HEK293 (cell line): Measurements from ENCODE around the gene EARS2.
A peak's percentile ranks its signal among the peaks of the same experiment; 100 is the strongest.

ENCODE experiments used
- CTCF ChIA-PET: fragments of 350-600 bp; formaldehyde crosslinking; extraction: SDS; loops from one replicate; lab custom pipeline; 2021; ENCODE audit warnings: antibody characterized with exemption; lab: Yijun Ruan, JAX
- POLR2A ChIA-PET: fragments of 300-600 bp; formaldehyde crosslinking; extraction: SDS; loops from one replicate; lab custom pipeline; 2020; ENCODE audit warnings: antibody characterized with exemption, inconsistent platforms; lab: Yijun Ruan, JAX
- H3K27ac ChIP-seq: fragments of 200-500 bp; sonication (Bioruptor generic); 2 replicates; pipeline ENCODE4 v1.5.1; 2014; ENCODE audit warnings: low read depth, low read length, control low read depth, inconsistent platforms; ENCODE audit errors: extremely low read depth
- H3K36me3 ChIP-seq, 2 experiments: fragments of 200-500 bp in 1 of 2; sonication (Bioruptor generic) in 1 of 2; 1 replicate in 1 of 2; 2 replicates in 1 of 2; pipeline ENCODE4 v1.5.1; 2014 to 2017; ENCODE audit warnings: inconsistent platforms in 2 of 2, low read length in 2 of 2; ENCODE audit not compliant: control insufficient read depth in 2 of 2, insufficient read depth in 1 of 2
- H3K4me1 ChIP-seq: fragments of 200-500 bp; sonication (Bioruptor generic); 2 replicates; pipeline ENCODE4 v1.5.1; 2014; ENCODE audit warnings: mild to moderate bottlenecking, low read length, inconsistent platforms; ENCODE audit not compliant: control insufficient read depth, insufficient read depth
- H3K4me3 ChIP-seq: 2 replicates; pipeline ENCODE4 v1.5.1; 2011; ENCODE audit warnings: low read depth, mild to moderate bottlenecking, control low read depth, low read length, moderate library complexity
- H3K9me3 ChIP-seq: fragments of 200-500 bp; sonication (Bioruptor generic); 2 replicates; pipeline ENCODE4 v1.5.1; 2014; ENCODE audit warnings: low read depth, low read length, inconsistent platforms; ENCODE audit not compliant: control insufficient read depth, insufficient read depth
- HOXA7 ChIP-seq: sonication (generic); formaldehyde crosslinking; IDR thresholded peaks from 2 replicates; pipeline ENCODE4 v1.8.1; 2022; ENCODE audit warnings: missing genetic modification reagents, borderline replicate concordance
- HOXC10 ChIP-seq: sonication (generic); formaldehyde crosslinking; IDR thresholded peaks from 2 replicates; pipeline ENCODE4 v1.8.1; 2023; ENCODE audit warnings: mild to moderate bottlenecking, missing genetic modification reagents
- INSM2 ChIP-seq: fragments of 450-650 bp; formaldehyde crosslinking; IDR thresholded peaks from 2 replicates; pipeline ENCODE4 v1.5.1; 2016; ENCODE audit warnings: missing biosample characterization, missing genetic modification characterization
- KLF1 ChIP-seq: fragments of 450-650 bp; formaldehyde crosslinking; IDR thresholded peaks from 2 replicates; pipeline ENCODE4 v1.5.1; 2016; ENCODE audit warnings: missing biosample characterization, missing genetic modification characterization
- KLF7 ChIP-seq: fragments of 450-650 bp; formaldehyde crosslinking; IDR thresholded peaks from 2 replicates; pipeline ENCODE4 v1.5.1; 2016; ENCODE audit warnings: missing biosample characterization, missing genetic modification characterization, borderline replicate concordance
- MEIS1 ChIP-seq: sonication (generic); formaldehyde crosslinking; IDR thresholded peaks from 2 replicates; pipeline ENCODE4 v1.8.1; 2022; ENCODE audit warnings: missing genetic modification reagents, mild to moderate bottlenecking, borderline replicate concordance
- PATZ1 ChIP-seq: fragments of 450-650 bp; formaldehyde crosslinking; IDR thresholded peaks from 2 replicates; pipeline ENCODE4 v1.5.1; 2016; ENCODE audit warnings: missing biosample characterization, missing genetic modification characterization
- ZBTB1 ChIP-seq: fragments of 450-650 bp; formaldehyde crosslinking; IDR thresholded peaks from 2 replicates; pipeline ENCODE4 v1.5.1; 2016; ENCODE audit warnings: missing biosample characterization, missing genetic modification characterization
- ZBTB26 ChIP-seq: fragments of 450-650 bp; formaldehyde crosslinking; optimal IDR thresholded peaks from 2 replicates; pipeline ENCODE3; 2016; ENCODE audit warnings: missing biosample characterization, mild to moderate bottlenecking, missing genetic modification characterization
- ZBTB8A ChIP-seq: fragments of 450-650 bp; formaldehyde crosslinking; IDR thresholded peaks from 2 replicates; pipeline ENCODE4 v1.5.1; 2016; ENCODE audit warnings: missing biosample characterization, missing genetic modification characterization
- ZNF292 ChIP-seq: fragments of 450-650 bp; formaldehyde crosslinking; IDR thresholded peaks from 2 replicates; pipeline ENCODE4 v1.5.1; 2016; ENCODE audit warnings: low read depth, missing biosample characterization, missing genetic modification characterization, borderline replicate concordance
- ZNF354C ChIP-seq: fragments of 450-650 bp; formaldehyde crosslinking; IDR thresholded peaks from 2 replicates; pipeline ENCODE4 v1.5.1; 2016; ENCODE audit warnings: missing biosample characterization, missing genetic modification characterization, low read depth, borderline replicate concordance
- ZNF423 ChIP-seq: fragments of 450-650 bp; formaldehyde crosslinking; IDR thresholded peaks from 2 replicates; pipeline ENCODE4 v1.5.1; 2016; ENCODE audit warnings: missing biosample characterization, missing genetic modification characterization
- ZNF521 ChIP-seq: fragments of 450-650 bp; formaldehyde crosslinking; IDR thresholded peaks from 2 replicates; pipeline ENCODE4 v1.5.1; 2017; ENCODE audit warnings: missing biosample characterization, mild to moderate bottlenecking, missing genetic modification characterization
- ZNF596 ChIP-seq: fragments of 450-650 bp; IDR thresholded peaks from 2 replicates; pipeline ENCODE4 v1.5.0; 2018; ENCODE audit warnings: missing biosample characterization, mild to moderate bottlenecking, missing genetic modification characterization, moderate library complexity
- ZNF621 ChIP-seq: fragments of 450-650 bp; formaldehyde crosslinking; IDR thresholded peaks from 2 replicates; pipeline ENCODE4 v1.5.1; 2017; ENCODE audit warnings: missing biosample characterization, missing genetic modification characterization
- ZNF645 ChIP-seq: fragments of 450-650 bp; formaldehyde crosslinking; IDR thresholded peaks from 2 replicates; pipeline ENCODE4; 2016; ENCODE audit warnings: missing biosample characterization, missing genetic modification characterization
- ZNF704 ChIP-seq: fragments of 450-650 bp; formaldehyde crosslinking; IDR thresholded peaks from 2 replicates; pipeline ENCODE4 v1.5.1; 2016; ENCODE audit warnings: missing biosample characterization, missing genetic modification characterization

EARS2 gene

GRCh38 chr16:23538919-23539278, 18.3 kb downstream of the EARS2 start:
- H3K36me3 ChIP-seq, result peaks cover 27 to 64% of the 10 kb centered on the region in 2 experiments; a peak in 2 of 3 replicates
- H3K4me3 ChIP-seq, result no peak overlapping the region
- TF ChIP-seq ZBTB1 (no peak), PATZ1 (0 out of 2 replicates have a peak, but pooled peaks have one; percentile 17), ZNF645 (tag by site-specific recombination) (no peak), ZNF423 (tag by site-specific recombination) (no peak)
- H3K9me3 ChIP-seq, result no peaks in the 10 kb centered on the region
- ChIA-PET CTCF (interaction anchor here (0.7 kb wide), 1 partner anchor 13 kb away, joined by 4 read pairs; no protein-coding TSS in a partner anchor), POLR2A (interaction anchor here (1.5 kb wide), 1 partner anchor 19 kb away, joined by 8 read pairs; the partner anchor contains the start of genes EARS2 and UBFD1)
- no peak overlapping the region for H3K27ac ChIP-seq
- no peaks in the 10 kb centered on the region for H3K4me1 ChIP-seq

GRCh38 chr16:23537390-23537789, 19.8 kb downstream of the EARS2 start:
- TF ChIP-seq ZNF292 (tag by site-specific recombination), result no peak
- no peak for TF ChIP-seq HOXC10
- no peak for TF ChIP-seq KLF7

GRCh38 chr16:23535901-23536300, 21.2 kb downstream of the EARS2 start:
- no peak overlapping the region for H3K27ac ChIP-seq
- TF ChIP-seq ZNF621 (tag by site-specific recombination), result no peak
- TF ChIP-seq KLF1 (tag by site-specific recombination), result no peak
- ChIA-PET CTCF (interaction anchor here (0.7 kb wide), 1 partner anchor 1319 kb away, joined by 5 read pairs; no protein-coding TSS in a partner anchor), POLR2A (no interaction called here)
- no peaks in the 10 kb centered on the region for H3K9me3 ChIP-seq
- H3K36me3 ChIP-seq, result peaks cover 21 to 71% of the 10 kb centered on the region in 2 experiments; a peak in 2 of 3 replicates
- H3K4me3 ChIP-seq, result no peak overlapping the region
- H3K4me1 ChIP-seq, result no peaks in the 10 kb centered on the region

More at GRCh38 chr16:23537390-23537789, 19.8 kb downstream of the EARS2 start:
- peaks cover 23 to 65% of the 10 kb centered on the region in 2 experiments; a peak in 2 of 3 replicates for H3K36me3 ChIP-seq
- H3K27ac ChIP-seq, result no peak overlapping the region
- no peaks in the 10 kb centered on the region for H3K4me1 ChIP-seq
- POLR2A ChIA-PET, result interaction anchor here (0.8 kb wide), 1 partner anchor 27 kb away, joined by 3 read pairs; the partner anchor contains the start of gene GGA2
- CTCF ChIA-PET, result no interaction called here
- no peaks in the 10 kb centered on the region for H3K9me3 ChIP-seq
- no peak overlapping the region for H3K4me3 ChIP-seq

GRCh38 chr16:23534868-23535860, 22.0 kb downstream of the EARS2 start:
- no peaks in the 10 kb centered on the region for H3K4me1 ChIP-seq
- H3K27ac ChIP-seq, result no peak overlapping the region
- H3K9me3 ChIP-seq, result no peaks in the 10 kb centered on the region
- ChIA-PET CTCF (interaction anchor here (0.6 kb wide), 1 partner anchor 62 kb away, joined by 5 read pairs; the partner anchor contains the start of gene NDUFAB1), POLR2A (no interaction called here)
- no peak overlapping the region for H3K4me3 ChIP-seq
- peaks cover 18 to 66% of the 10 kb centered on the region in 2 experiments; a peak in 2 of 3 replicates for H3K36me3 ChIP-seq
- no peak for TF ChIP-seq ZNF521 (tag by site-specific recombination)
- no peak for TF ChIP-seq ZNF354C (tag by site-specific recombination)
- TF ChIP-seq INSM2 (tag by site-specific recombination), result no peak
- no peak for TF ChIP-seq ZNF596
- no peak for TF ChIP-seq MEIS1 (CRISPR knock-in tag)
- no peak for TF ChIP-seq ZNF704 (tag by site-specific recombination)
- TF ChIP-seq ZBTB26 (tag by site-specific recombination), result no peak
- no peak for TF ChIP-seq ZBTB8A (tag by site-specific recombination)
- no peak for TF ChIP-seq HOXA7 (CRISPR knock-in tag)
